ENCODE measurements around the gene NECAB3. TPM values are rescaled to one million over a fixed set of nuclear protein-coding genes. Genes with fewer than 3 reads are reported as not detected.

The NECAB3 gene
- total RNA-seq, 1 donor from 2014 or later, result 19.2 TPM

DNA sequence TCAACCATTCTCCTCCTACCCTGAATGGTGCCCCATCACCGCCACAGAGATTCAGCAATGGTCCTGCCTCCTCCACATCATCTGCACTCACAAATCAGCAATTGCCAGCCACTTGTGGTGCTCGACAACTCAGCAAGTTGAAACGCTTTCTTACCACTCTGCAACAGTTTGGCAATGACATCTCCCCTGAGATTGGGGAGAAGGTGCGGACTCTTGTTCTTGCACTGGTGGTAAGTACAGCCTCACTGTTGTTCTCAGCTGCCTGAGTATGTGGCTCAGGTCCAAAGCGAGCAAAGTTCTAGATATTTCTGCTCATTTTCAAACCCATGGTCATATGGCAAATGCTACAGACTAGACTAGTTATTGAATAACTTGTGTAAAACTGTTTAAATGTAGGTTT, 63.1 kb downstream of the NECAB3 start:
- Mint-ChIP-seq H3K27me3 (ENCODE audit: insufficient read depth, low read depth) (no peaks in the 10 kb centered on the region), H3K36me3 (peaks cover 8% of the 10 kb centered on the region), H3K9me3 (no peaks in the 10 kb centered on the region), H3K27ac (no peak overlapping the region), H3K4me1 (no peaks in the 10 kb centered on the region), H3K4me3 (no peak overlapping the region)
- Histone ChIP-seq H3K36me3 (no peaks in the 10 kb centered on the region), H3K27me3 (no peaks in the 10 kb centered on the region), H3F3A (ENCODE audit: low read depth) (no peaks in the 10 kb centered on the region), H3K4me2 (no peak overlapping the region), H4K20me1 (ENCODE audit: low read depth) (no peaks in the 10 kb centered on the region), H3K9ac (no peak overlapping the region), H3K9me3 (ENCODE audit: low read depth) (no peaks in the 10 kb centered on the region), H3K4me1 (no peaks in the 10 kb centered on the region), H2AFZ (replicated peaks) (no peak overlapping the region), H3K4me3 (no peak overlapping the region), H3K27ac (no peak overlapping the region), H3K79me2 (ENCODE audit: low read depth) (no peaks in the 10 kb centered on the region)
- DNase-seq (ENCODE audit: low spot score), result no peak
- TF ChIP-seq EZH2phosphoT487 (IDR thresholded peaks at IDR 0.05), result no peak
- TF ChIP-seq, protein P1, sequence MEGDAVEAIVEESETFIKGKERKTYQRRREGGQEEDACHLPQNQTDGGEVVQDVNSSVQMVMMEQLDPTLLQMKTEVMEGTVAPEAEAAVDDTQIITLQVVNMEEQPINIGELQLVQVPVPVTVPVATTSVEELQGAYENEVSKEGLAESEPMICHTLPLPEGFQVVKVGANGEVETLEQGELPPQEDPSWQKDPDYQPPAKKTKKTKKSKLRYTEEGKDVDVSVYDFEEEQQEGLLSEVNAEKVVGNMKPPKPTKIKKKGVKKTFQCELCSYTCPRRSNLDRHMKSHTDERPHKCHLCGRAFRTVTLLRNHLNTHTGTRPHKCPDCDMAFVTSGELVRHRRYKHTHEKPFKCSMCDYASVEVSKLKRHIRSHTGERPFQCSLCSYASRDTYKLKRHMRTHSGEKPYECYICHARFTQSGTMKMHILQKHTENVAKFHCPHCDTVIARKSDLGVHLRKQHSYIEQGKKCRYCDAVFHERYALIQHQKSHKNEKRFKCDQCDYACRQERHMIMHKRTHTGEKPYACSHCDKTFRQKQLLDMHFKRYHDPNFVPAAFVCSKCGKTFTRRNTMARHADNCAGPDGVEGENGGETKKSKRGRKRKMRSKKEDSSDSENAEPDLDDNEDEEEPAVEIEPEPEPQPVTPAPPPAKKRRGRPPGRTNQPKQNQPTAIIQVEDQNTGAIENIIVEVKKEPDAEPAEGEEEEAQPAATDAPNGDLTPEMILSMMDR (IDR thresholded peaks at IDR 0.05), result no peak

DNA sequence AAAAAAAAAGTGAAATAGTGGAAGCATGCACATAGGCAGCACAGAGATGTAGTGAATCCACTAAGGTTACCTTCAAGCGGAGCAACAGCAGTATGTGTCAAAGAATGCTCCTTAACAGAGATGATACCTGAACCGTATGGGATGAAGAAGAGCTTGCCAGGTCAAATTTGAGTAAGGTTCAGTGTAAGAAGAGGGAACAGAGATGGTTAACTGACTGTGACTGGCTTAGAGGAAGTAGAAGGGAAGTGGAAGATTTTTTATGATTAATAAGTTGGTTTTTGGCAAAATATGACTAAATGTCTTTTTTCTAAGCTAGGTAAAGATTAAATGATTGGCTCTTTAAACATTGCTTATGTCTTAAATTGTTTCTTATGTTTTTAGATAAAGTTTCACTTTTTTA, 64.7 kb downstream of the NECAB3 start:
- Histone ChIP-seq H3K4me2 (no peak overlapping the region), H2AFZ (replicated peaks) (no peak overlapping the region), H3K9ac (no peak overlapping the region), H3K4me3 (no peak overlapping the region), H3K27me3 (no peaks in the 10 kb centered on the region), H3K79me2 (ENCODE audit: low read depth) (no peaks in the 10 kb centered on the region), H3F3A (ENCODE audit: low read depth) (no peaks in the 10 kb centered on the region), H3K4me1 (no peaks in the 10 kb centered on the region), H3K9me3 (ENCODE audit: low read depth) (no peaks in the 10 kb centered on the region), H3K27ac (no peak overlapping the region), H3K36me3 (no peaks in the 10 kb centered on the region), H4K20me1 (ENCODE audit: low read depth) (no peaks in the 10 kb centered on the region)
- DNase-seq (ENCODE audit: low spot score), result no peak
- no peaks in the 10 kb centered on the region for H3K9me3 Mint-ChIP-seq
- TF ChIP-seq, protein P1 (IDR thresholded peaks at IDR 0.05), result no peak
- TF ChIP-seq EZH2 (IDR thresholded peaks at IDR 0.05) (no peak), EZH2phosphoT487 (IDR thresholded peaks at IDR 0.05) (no peak)
- H3K36me3 Mint-ChIP-seq, result peaks cover 8% of the 10 kb centered on the region
- H3K4me3 Mint-ChIP-seq, result no peak overlapping the region
- no peaks in the 10 kb centered on the region for H3K4me1 Mint-ChIP-seq
- no peaks in the 10 kb centered on the region for H3K27me3 Mint-ChIP-seq (ENCODE audit: insufficient read depth, low read depth)
- H3K27ac Mint-ChIP-seq, result no peak overlapping the region

Other genes with a start within 250 kb of the NECAB3 start
- 6.3 and 10.6 TPM in 2 replicates for gene SNTA1, start 230.7 kb downstream of the NECAB3 start, total RNA-seq (ENCODE audit: low replicate concordance)
- 11.9 and 26.4 TPM in 2 replicates for gene CBFA2T2, start 184.3 kb downstream of the NECAB3 start, total RNA-seq (ENCODE audit: low replicate concordance)
- gene C20orf144, start 12.1 kb downstream of the NECAB3 start, total RNA-seq (ENCODE audit: low replicate concordance), result 0.53 TPM in 1 of 2 replicates, not detected in the other
- gene ACTL10, start 7.5 kb downstream of the NECAB3 start, total RNA-seq (ENCODE audit: low replicate concordance), result 0.19 TPM in 1 of 2 replicates, not detected in the other
- 9.7 and 29.7 TPM in 2 replicates for gene E2F1, start 12.0 kb upstream of the NECAB3 start, total RNA-seq (ENCODE audit: low replicate concordance)
- gene PXMP4, start 45.9 kb upstream of the NECAB3 start, total RNA-seq (ENCODE audit: low replicate concordance), result 3.5 and 6.1 TPM in 2 replicates
- 0.82 and 2.5 TPM in 2 replicates for gene ZNF341, start 57.6 kb upstream of the NECAB3 start, total RNA-seq (ENCODE audit: low replicate concordance)
- 40.7 and 51.4 TPM in 2 replicates for gene CHMP4B, start 136.9 kb upstream of the NECAB3 start, total RNA-seq (ENCODE audit: low replicate concordance)